Endothelial cell of umbilical vein (primary cell): ENCODE results near the gene UIMC1. TPM values are rescaled to one million over a fixed set of nuclear protein-coding genes. Genes with fewer than 3 reads are reported as not detected.

ENCODE experiments used
- BruUV-seq: library from RNA; stranded (reverse); fragments of 400-500 nt; replicated peaks from 2 replicates; lab custom pipeline; 2021; lab: Mats Ljungman, UMichigan
- CTCF ChIA-PET: fragments of 300-600, 350-600 bp; sonication (Branson Sonifier 250); formaldehyde crosslinking; loops from one replicate; lab custom pipeline; 2021; ENCODE audit warnings: antibody characterized with exemption, inconsistent platforms; lab: Charles Lee
- POLR2A ChIA-PET: fragments of 300-600, 350-600 bp; sonication (Branson Sonifier 250); formaldehyde crosslinking; loops from one replicate; lab custom pipeline; 2021; ENCODE audit warnings: antibody characterized with exemption, inconsistent platforms; lab: Charles Lee
- DNase-seq: peaks from one replicate; pipeline ENCODE4 v3.0.0-alpha.2; 2011; ENCODE audit warnings: low read depth, low spot score
- FAIRE-seq: peaks from 2 replicates; lab custom pipeline; 2011; peaks lifted over from hg19 to GRCh38; lab: Jason Lieb, UNC
- H2AFZ ChIP-seq: 2 replicates; pipeline ENCODE4 v1.6.0; 2012; ENCODE audit warnings: low read depth, low read length, control low read depth, inconsistent platforms
- H3K27ac ChIP-seq: 2 replicates; pipeline ENCODE4 v1.5.1; 2011; ENCODE audit warnings: low read depth, mild to moderate bottlenecking, control low read depth, low read length, moderate library complexity; ENCODE audit not compliant: insufficient read depth
- H3K27me3 ChIP-seq, 2 experiments: 2 replicates each; pipeline versions ENCODE4 v1.6.0 to v1.6.1; 2011; ENCODE audit warnings: low read length in 2 of 2, mixed read lengths in 1 of 2; ENCODE audit not compliant: control insufficient read depth in 2 of 2, insufficient read depth in 2 of 2
- H3K36me3 ChIP-seq, 2 experiments: 2 replicates in 1 of 2; 3 replicates in 1 of 2; pipeline ENCODE4 v1.5.1; 2011; ENCODE audit warnings: low read length in 2 of 2, mild to moderate bottlenecking in 1 of 2, moderate library complexity in 1 of 2; ENCODE audit not compliant: control insufficient read depth in 2 of 2, insufficient read depth in 2 of 2; ENCODE audit errors: extremely low read depth in 1 of 2
- H3K4me1 ChIP-seq: 3 replicates; pipeline ENCODE4 v1.5.1; 2011; ENCODE audit warnings: mild to moderate bottlenecking, low read length; ENCODE audit not compliant: control insufficient read depth, insufficient read depth; ENCODE audit errors: extremely low read depth
- H3K4me2 ChIP-seq: 2 replicates; pipeline ENCODE4 v1.6.1; 2011; ENCODE audit warnings: low read length, control low read depth, mixed read lengths; ENCODE audit not compliant: insufficient read depth
- H3K4me3 ChIP-seq, 3 experiments: fragments of 200-600 bp in 1 of 3; sonication (generic), shearing (Covaris generic) in 1 of 3; replicated peaks in 1 of 3; 2 replicates each; pipeline ENCODE4 v1.5.1; 2011 to 2016; ENCODE audit warnings: control low read depth in 3 of 3, low read length in 3 of 3, mild to moderate bottlenecking in 2 of 3, inconsistent platforms in 1 of 3, low read depth in 1 of 3, moderate library complexity in 1 of 3; ENCODE audit not compliant: insufficient read depth in 1 of 3
- H3K79me2 ChIP-seq: 2 replicates; pipeline ENCODE4 v1.6.0; 2012; ENCODE audit warnings: low read length, inconsistent platforms; ENCODE audit not compliant: control insufficient read depth, insufficient read depth
- H3K9ac ChIP-seq: replicated peaks from 2 replicates; pipeline ENCODE3; 2011; ENCODE audit warnings: low read length, control low read depth; ENCODE audit not compliant: insufficient read depth; ENCODE audit errors: extremely low read depth
- H3K9me1 ChIP-seq: replicated peaks from 3 replicates; pipeline ENCODE4 v1.6.0; 2011; ENCODE audit warnings: mild to moderate bottlenecking, low read length; ENCODE audit not compliant: control insufficient read depth, insufficient read depth; ENCODE audit errors: extremely low read depth
- H3K9me3 ChIP-seq: replicated peaks from 2 replicates; pipeline ENCODE4 v1.5.1; 2012; ENCODE audit warnings: low read length, inconsistent platforms; ENCODE audit not compliant: control insufficient read depth, insufficient read depth
- H4K20me1 ChIP-seq: replicated peaks from 2 replicates; pipeline ENCODE3; 2011; ENCODE audit warnings: mild to moderate bottlenecking, low read length; ENCODE audit not compliant: control insufficient read depth, insufficient read depth; ENCODE audit errors: extremely low read depth
- EZH2 ChIP-seq: IDR thresholded peaks from 2 replicates; pipeline ENCODE4 v1.6.1; 2012; ENCODE audit warnings: borderline replicate concordance, low read depth, mild to moderate bottlenecking, moderate library complexity, low read length, inconsistent platforms; ENCODE audit not compliant: severe bottlenecking
- FOS ChIP-seq: IDR thresholded peaks from 2 replicates; pipeline ENCODE4 v1.6.1; 2011; ENCODE audit warnings: mild to moderate bottlenecking, low read length, moderate library complexity, borderline replicate concordance; ENCODE audit not compliant: insufficient read depth
- GATA2 ChIP-seq: IDR thresholded peaks from 2 replicates; pipeline ENCODE4 v1.7.0; 2011; ENCODE audit warnings: low read depth, mild to moderate bottlenecking, moderate library complexity, mixed read lengths, low read length; ENCODE audit not compliant: insufficient read length, insufficient read depth
- JUN ChIP-seq: IDR thresholded peaks from 2 replicates; pipeline ENCODE4 v1.6.1; 2011; ENCODE audit warnings: borderline replicate concordance, low read depth; ENCODE audit not compliant: insufficient read length, insufficient read depth
- MYC ChIP-seq: IDR thresholded peaks from one replicate; pipeline ENCODE4 v1.6.1; 2011; ENCODE audit warnings: mild to moderate bottlenecking, low read depth, low read length
- POLR2A ChIP-seq: IDR thresholded peaks from 2 replicates; pipeline ENCODE4 v1.6.1; 2012; ENCODE audit warnings: low read depth, mild to moderate bottlenecking, control low read depth, low read length
- POLR2AphosphoS5 ChIP-seq: IDR thresholded peaks from 2 replicates; pipeline ENCODE4 v1.6.1; 2012; ENCODE audit warnings: low read depth, mild to moderate bottlenecking, control low read depth, low read length, moderate library complexity; ENCODE audit not compliant: insufficient read depth
- dilution Hi-C: fragments of 300-500 bp; cut with MboI; formaldehyde crosslinking; loops from one replicate; pipeline ENCODE4 v1.15.0; 2019; ENCODE audit warnings: low sequenced_read_pairs; ENCODE audit not compliant: extremely low pct_ligation_motif_present
- intact Hi-C: fragments of 100-400 bp; cut with micrococcal nuclease; formaldehyde crosslinking; loops from one replicate; pipeline ENCODE4 v1.10.0; 2022
- polyA plus RNA-seq, 4 experiments: library from polyadenylated mRNA; depleted of rRNA in 3 of 4; stranded (reverse) in 3 of 4; unstranded in 1 of 4; fragments of >200 nt; gene quantifications; 2 replicates each; pipeline versions ENCODE4 v1.2.1 to v1.2.3, GENCODE V29; 2011 to 2012; ENCODE audit warnings: missing spikeins in 1 of 4
- total RNA-seq: library from RNA; stranded (reverse); gene quantifications from 2 replicates; pipeline ENCODE4 v1.2.3, GENCODE V29; 2021
- TF ChIP-seq, protein P1 (sequence below), 2 donors: IDR thresholded peaks; 1 replicate in 1 of 2; 2 replicates in 1 of 2; pipeline ENCODE4 v1.5.1; 2011; ENCODE audit warnings: low read length in 2 of 2, mild to moderate bottlenecking in 2 of 2, moderate library complexity in 2 of 2, control low read depth in 1 of 2, inconsistent platforms in 1 of 2, low read depth in 1 of 2; ENCODE audit not compliant: insufficient read depth in 1 of 2; ENCODE audit errors: extremely low read depth in 1 of 2
- TF ChIP-seq, protein P2 (sequence below): IDR thresholded peaks from 2 replicates; pipeline ENCODE4 v1.6.1; 2011; ENCODE audit not compliant: insufficient read depth, insufficient read length

The UIMC1 gene
- total and polyA plus RNA-seq, 2 donors (not counting 3 experiments of a cell fraction or from before 2014, with no cell fraction given) = 17.2 to 60.1 TPM

DNA sequence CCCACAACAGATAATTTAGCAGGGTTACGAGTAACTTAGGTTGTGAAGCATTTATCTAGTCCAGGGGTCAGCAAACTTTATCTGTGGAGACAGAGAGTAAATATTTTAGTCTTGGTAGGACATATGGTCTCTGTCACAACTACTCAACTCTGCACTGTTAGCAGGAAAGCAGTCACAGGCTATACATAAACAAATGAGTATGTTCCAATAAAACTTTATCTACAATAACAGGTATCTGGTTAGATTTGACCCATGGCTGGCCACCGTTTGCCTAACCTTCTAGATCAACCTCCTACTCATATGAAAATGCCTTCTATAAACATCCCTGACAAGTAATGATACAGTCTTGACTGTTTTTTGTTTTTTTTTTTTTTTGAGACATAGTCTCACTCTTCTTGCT lies 94.5 kb downstream of the UIMC1 start:
- Histone ChIP-seq H4K20me1 (no peaks in the 10 kb centered on the region), H3K27ac (no peak overlapping the region), H3K36me3 (peaks cover 0 to 8% of the 10 kb centered on the region in 2 experiments), H3K9me3 (no peaks in the 10 kb centered on the region), H2AFZ (no peak overlapping the region), H3K27me3 (no peaks in the 10 kb centered on the region), H3K79me2 (peaks cover 2% of the 10 kb centered on the region), H3K4me3 (no peak overlapping the region), H3K9ac (no peak overlapping the region), H3K4me2 (no peak overlapping the region), H3K4me1 (no peaks in the 10 kb centered on the region), H3K9me1 (no peaks in the 10 kb centered on the region)
- TF ChIP-seq, protein P1, sequence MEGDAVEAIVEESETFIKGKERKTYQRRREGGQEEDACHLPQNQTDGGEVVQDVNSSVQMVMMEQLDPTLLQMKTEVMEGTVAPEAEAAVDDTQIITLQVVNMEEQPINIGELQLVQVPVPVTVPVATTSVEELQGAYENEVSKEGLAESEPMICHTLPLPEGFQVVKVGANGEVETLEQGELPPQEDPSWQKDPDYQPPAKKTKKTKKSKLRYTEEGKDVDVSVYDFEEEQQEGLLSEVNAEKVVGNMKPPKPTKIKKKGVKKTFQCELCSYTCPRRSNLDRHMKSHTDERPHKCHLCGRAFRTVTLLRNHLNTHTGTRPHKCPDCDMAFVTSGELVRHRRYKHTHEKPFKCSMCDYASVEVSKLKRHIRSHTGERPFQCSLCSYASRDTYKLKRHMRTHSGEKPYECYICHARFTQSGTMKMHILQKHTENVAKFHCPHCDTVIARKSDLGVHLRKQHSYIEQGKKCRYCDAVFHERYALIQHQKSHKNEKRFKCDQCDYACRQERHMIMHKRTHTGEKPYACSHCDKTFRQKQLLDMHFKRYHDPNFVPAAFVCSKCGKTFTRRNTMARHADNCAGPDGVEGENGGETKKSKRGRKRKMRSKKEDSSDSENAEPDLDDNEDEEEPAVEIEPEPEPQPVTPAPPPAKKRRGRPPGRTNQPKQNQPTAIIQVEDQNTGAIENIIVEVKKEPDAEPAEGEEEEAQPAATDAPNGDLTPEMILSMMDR (IDR thresholded peaks at IDR 0.05; ENCODE audit: extremely low read depth in 1 of 2, insufficient read depth in 1 of 2, low read depth in 1 of 2, low read length in 2 of 2) = no peak
- TF ChIP-seq POLR2AphosphoS5 (no peak), JUN (no peak), MYC (no peak), POLR2A (no peak), GATA2 (no peak), EZH2 (no peak), FOS (no peak)
- TF ChIP-seq, protein P2, sequence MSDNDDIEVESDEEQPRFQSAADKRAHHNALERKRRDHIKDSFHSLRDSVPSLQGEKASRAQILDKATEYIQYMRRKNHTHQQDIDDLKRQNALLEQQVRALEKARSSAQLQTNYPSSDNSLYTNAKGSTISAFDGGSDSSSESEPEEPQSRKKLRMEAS = no peak
- ChIA-PET CTCF (interaction anchor here (0.8 to 1.0 kb wide), 3 partner anchors 11 to 251 kb away, joined by 3 to 4 read pairs (median 3); partner anchors contain the start of gene HK3), POLR2A (no interaction called here)
- no peak for DNase-seq
- BruUV-seq = no TSS peak
- dilution Hi-C loops = no loop called here
- intact Hi-C loops = no loop called here
- no peak for FAIRE-seq
